ENCODE data around the gene XAF1. TPM values are rescaled to one million over a fixed set of nuclear protein-coding genes. Genes with fewer than 3 reads are reported as not detected.

Gene XAF1
- total and polyA plus RNA-seq, 10 of the 15 experiments (the other 5 are each of a cell fraction or from before 2014, with no cell fraction given): 16.3 to 59.1 (median 44.6) TPM

DNA sequence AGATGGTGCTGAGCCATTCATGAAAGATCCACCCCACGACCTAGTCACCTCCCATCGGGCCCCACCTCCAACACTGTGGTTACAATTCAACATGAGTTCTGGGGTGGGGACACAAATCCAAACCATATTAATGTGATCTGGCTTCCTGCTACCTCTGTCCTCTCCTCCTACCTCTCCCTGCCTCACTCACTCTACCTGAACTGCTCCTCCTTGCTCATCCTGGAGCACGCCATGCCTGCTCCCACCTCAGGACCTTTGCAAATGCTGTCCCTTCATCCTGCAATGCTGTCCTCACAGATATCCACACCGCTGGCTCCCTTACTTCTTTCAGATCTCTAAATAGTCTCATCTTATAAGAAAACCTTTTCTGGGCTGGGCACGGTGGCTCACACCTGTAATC, 31.8 kb upstream of the XAF1 start:
- WGBS (ENCODE audit: insufficient coverage, insufficient replicate concordance, low lambda C conversion rate, missing lambda C conversion rate): 44% methylated on average over 5 of the region's 5 CpGs
- H3K27ac ChIP-seq (ENCODE audit: control insufficient read depth, insufficient read depth): no peak overlapping the region
- ChIA-PET SMC1A (ENCODE audit: uncharacterized antibody, unreplicated experiment) (no interaction called here), RAD21 (ENCODE audit: unreplicated experiment) (no interaction called here), CTCF (no interaction called here), POLR2A (no interaction called here)
- H3K4me3 ChIP-seq: no peak overlapping the region
- H3K4me2 ChIP-seq (ENCODE audit: control insufficient read depth, insufficient read depth): no peak overlapping the region
- FAIRE-seq (no peak), ATAC-seq (no peak), DNase-seq (ENCODE audit: low read depth, low spot score) (no peak)
- no peaks in the 10 kb centered on the region for H3K4me1 ChIP-seq (ENCODE audit: control insufficient read depth, insufficient read depth, low read length)
- no peaks in the 10 kb centered on the region for H3K27me3 ChIP-seq (replicated peaks in 1 of 2; ENCODE audit: control insufficient read depth in 2 of 2, insufficient read depth in 2 of 2, low read length in 1 of 2)
- intact Hi-C loops (cut with micrococcal nuclease; ENCODE audit: unreplicated experiment) (no loop called here), in situ Hi-C loops (cut with MboI) (no loop called here)
- no peak overlapping the region for H2AFZ ChIP-seq (ENCODE audit: control insufficient read depth, low read depth, low read length)
- no peaks in the 10 kb centered on the region for H4K20me1 ChIP-seq (ENCODE audit: control insufficient read depth, insufficient read depth)
- H3K79me2 ChIP-seq (ENCODE audit: control insufficient read depth, insufficient read depth, low read length): no peaks in the 10 kb centered on the region
- no peak overlapping the region for H3K9ac ChIP-seq (ENCODE audit: control insufficient read depth, insufficient read depth, low read length)
- no peaks in the 10 kb centered on the region for H3K9me3 ChIP-seq (replicated peaks; ENCODE audit: control insufficient read depth, insufficient read depth, low read length)
- no TSS peak for BruUV-seq (replicated peaks)
- TF ChIP-seq, protein P1, sequence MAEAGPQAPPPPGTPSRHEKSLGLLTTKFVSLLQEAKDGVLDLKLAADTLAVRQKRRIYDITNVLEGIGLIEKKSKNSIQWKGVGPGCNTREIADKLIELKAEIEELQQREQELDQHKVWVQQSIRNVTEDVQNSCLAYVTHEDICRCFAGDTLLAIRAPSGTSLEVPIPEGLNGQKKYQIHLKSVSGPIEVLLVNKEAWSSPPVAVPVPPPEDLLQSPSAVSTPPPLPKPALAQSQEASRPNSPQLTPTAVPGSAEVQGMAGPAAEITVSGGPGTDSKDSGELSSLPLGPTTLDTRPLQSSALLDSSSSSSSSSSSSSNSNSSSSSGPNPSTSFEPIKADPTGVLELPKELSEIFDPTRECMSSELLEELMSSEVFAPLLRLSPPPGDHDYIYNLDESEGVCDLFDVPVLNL (IDR thresholded peaks at IDR 0.05; ENCODE audit: low read depth, low read length): no peak
- TF ChIP-seq, protein P2, sequence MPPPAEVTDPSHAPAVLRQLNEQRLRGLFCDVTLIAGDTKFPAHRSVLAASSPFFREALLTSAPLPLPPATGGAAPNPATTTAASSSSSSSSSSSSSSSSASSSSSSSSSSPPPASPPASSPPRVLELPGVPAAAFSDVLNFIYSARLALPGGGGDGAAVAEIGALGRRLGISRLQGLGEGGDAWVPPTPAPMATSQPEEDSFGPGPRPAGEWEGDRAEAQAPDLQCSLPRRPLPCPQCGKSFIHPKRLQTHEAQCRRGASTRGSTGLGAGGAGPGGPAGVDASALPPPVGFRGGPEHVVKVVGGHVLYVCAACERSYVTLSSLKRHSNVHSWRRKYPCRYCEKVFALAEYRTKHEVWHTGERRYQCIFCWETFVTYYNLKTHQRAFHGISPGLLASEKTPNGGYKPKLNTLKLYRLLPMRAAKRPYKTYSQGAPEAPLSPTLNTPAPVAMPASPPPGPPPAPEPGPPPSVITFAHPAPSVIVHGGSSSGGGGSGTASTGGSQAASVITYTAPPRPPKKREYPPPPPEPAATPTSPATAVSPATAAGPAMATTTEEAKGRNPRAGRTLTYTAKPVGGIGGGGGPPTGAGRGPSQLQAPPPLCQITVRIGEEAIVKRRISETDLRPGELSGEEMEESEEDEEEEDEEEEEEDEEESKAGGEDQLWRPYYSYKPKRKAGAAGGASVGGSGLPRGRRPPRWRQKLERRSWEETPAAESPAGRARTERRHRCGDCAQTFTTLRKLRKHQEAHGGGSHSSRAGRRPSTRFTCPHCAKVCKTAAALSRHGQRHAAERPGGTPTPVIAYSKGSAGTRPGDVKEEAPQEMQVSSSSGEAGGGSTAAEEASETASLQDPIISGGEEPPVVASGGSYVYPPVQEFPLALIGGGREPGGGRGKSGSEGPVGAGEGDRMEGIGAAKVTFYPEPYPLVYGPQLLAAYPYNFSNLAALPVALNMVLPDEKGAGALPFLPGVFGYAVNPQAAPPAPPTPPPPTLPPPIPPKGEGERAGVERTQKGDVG (CRISPR knock-in tag; IDR thresholded peaks at IDR 0.05): no peak
- TF ChIP-seq CBX3 (IDR thresholded peaks at IDR 0.05; ENCODE audit: borderline replicate concordance, low read depth): no peak
- no peak for TF ChIP-seq ZNF24 (IDR thresholded peaks at IDR 0.05)
- TF ChIP-seq DPF2 (IDR thresholded peaks at IDR 0.05): no peak
- no peak for TF ChIP-seq NFYA (IDR thresholded peaks at IDR 0.05; ENCODE audit: borderline replicate concordance, low read depth, low read length)
- no peak for TF ChIP-seq MYC (IDR thresholded peaks at IDR 0.05; ENCODE audit: insufficient read depth, insufficient read length, insufficient replicate concordance, low read length, severe bottlenecking)
- no peak for TF ChIP-seq BMI1 (IDR thresholded peaks at IDR 0.05; ENCODE audit: borderline replicate concordance)
- TF ChIP-seq MEF2A (IDR thresholded peaks at IDR 0.05; ENCODE audit: insufficient read depth, low read depth, low read length): no peak
- TF ChIP-seq STAT1 (conservative IDR thresholded peaks at IDR 0.05): no peak
- no peaks in the 10 kb centered on the region for H3K36me3 ChIP-seq (ENCODE audit: control insufficient read depth in 2 of 2, insufficient read depth in 2 of 2, low read length in 1 of 2)
